Sigmoid colon (tissue), 7 donors: ENCODE measurements around the gene EML6. TPM values are rescaled to one million over a fixed set of nuclear protein-coding genes. Genes with fewer than 3 reads are reported as not detected.
"Not testable (repeated sequence)": the region's sequence is repeated elsewhere in the genome, so short reads cannot be mapped to it uniquely, and the experiment has no call there.

Source experiments
- DNase-seq: peaks from one replicate; pipeline ENCODE4 v3.0.0-alpha.2; 2019
- H3K27ac ChIP-seq, 4 donors: fragments of 200-600 bp; sonication (generic); one replicate each; pipeline ENCODE4 v1.5.1; 2016 to 2019; ENCODE audit warnings: mild to moderate bottlenecking in 1 of 4
- H3K27me3 ChIP-seq, 3 donors: fragments of 200-600 bp; sonication (generic); one replicate each; pipeline ENCODE4 v1.5.1; 2019; ENCODE audit warnings: mild to moderate bottlenecking in 1 of 3
- H3K36me3 ChIP-seq, 4 donors: fragments of 200-600 bp; sonication (generic); one replicate each; pipeline ENCODE4 v1.5.1; 2016 to 2019
- H3K4me1 ChIP-seq, 4 donors: fragments of 200-600 bp; sonication (generic); one replicate each; pipeline ENCODE4 v1.5.1; 2017 to 2019
- H3K4me3 ChIP-seq, 4 donors: fragments of 200-600 bp; sonication (generic); one replicate each; pipeline ENCODE4 v1.5.1; 2017 to 2019; ENCODE audit warnings: mild to moderate bottlenecking in 2 of 4, moderate library complexity in 1 of 4
- H3K9me3 ChIP-seq, 4 donors: fragments of 200-600 bp in 3 of 4; sonication (generic) in 3 of 4; one replicate each; pipeline versions ENCODE4 v1.5.1 to v1.6.1; 2013 to 2019
- CTCF ChIP-seq, 4 experiments: fragments of 450-650 bp in 3 of 4; fragments of 200-600 bp in 1 of 4; IDR thresholded peaks; one replicate each; pipeline ENCODE4 v1.5.1; 2016 to 2019; ENCODE audit warnings: antibody characterized with exemption in 4 of 4, mild to moderate bottlenecking in 3 of 4, moderate library complexity in 2 of 4
- EP300 ChIP-seq, 4 donors: sonication (generic); formaldehyde crosslinking; IDR thresholded peaks; one replicate each; pipeline ENCODE4 v1.6.1; 2017; ENCODE audit warnings: antibody characterized with exemption in 4 of 4
- POLR2A ChIP-seq, 2 donors: fragments of 450-650 bp; IDR thresholded peaks; one replicate each; pipeline ENCODE4 v1.6.1; 2016; ENCODE audit warnings: antibody characterized with exemption in 2 of 2, mild to moderate bottlenecking in 2 of 2, moderate library complexity in 2 of 2
- POLR2AphosphoS5 ChIP-seq, 4 donors: sonication (generic); formaldehyde crosslinking; IDR thresholded peaks; one replicate each; pipeline ENCODE4 v1.6.1; 2017; ENCODE audit warnings: antibody characterized with exemption in 4 of 4
- WGBS, 2 donors: extraction: QIAGEN DNeasy Blood & Tissue Kit; methylation state at CpG; one replicate each; pipeline ENCODE4 v1.1.7; 2013; 5-methylcytosine and 5-hydroxymethylcytosine counted together
- intact Hi-C: fragments of 100-400 bp; cut with DNase I; formaldehyde crosslinking; loops from one replicate; pipeline ENCODE4 v1.15.1; 2023
- polyA plus RNA-seq, 3 donors: library from polyadenylated mRNA; stranded (reverse); fragments of 200-250 nt; gene quantifications; one replicate each; pipeline ENCODE4 v1.2.3, GENCODE V29; 2013
- total RNA-seq, 4 donors: library from RNA; depleted of rRNA; stranded (reverse); fragments of >200 nt; gene quantifications; one replicate each; pipeline ENCODE4 v1.1.0, GENCODE V29; 2016
- donor health status: healthy with polysubstance abuse.
- donor health status: Bipolar disorder and iron deficiency.
- donor health status: healthy.

EML6 gene
- total and polyA plus RNA-seq, 7 donors = 0.46 to 2.2 (median 1.2) TPM

GRCh38 chr2:54871457-54872107 lies 148.1 kb downstream of the EML6 start:
- Histone ChIP-seq H3K27me3 (no peaks in the 10 kb centered on the region), H3K36me3 (no peaks in the 10 kb centered on the region), H3K4me1 (no peaks in the 10 kb centered on the region), H3K4me3 (no peak overlapping the region), H3K9me3 (no peaks in the 10 kb centered on the region), H3K27ac (no peak overlapping the region)
- TF ChIP-seq POLR2AphosphoS5 (IDR thresholded peaks at IDR 0.05) = no peak
- no peak for TF ChIP-seq CTCF (IDR thresholded peaks at IDR 0.05)
- no peak for TF ChIP-seq POLR2A (IDR thresholded peaks at IDR 0.05)
- no peak for TF ChIP-seq EP300 (IDR thresholded peaks at IDR 0.05)
- intact Hi-C loops = no loop called here
- no peak for DNase-seq
- 80 to 88% methylated on average over 13 of the region's 13 CpGs for WGBS, 2 donors

GRCh38 chr2:54872780-54873179 lies 149.3 kb downstream of the EML6 start:
- DNase-seq = no peak
- WGBS, 2 donors = 47 to 76% methylated on average over 3 of the region's 3 CpGs
- intact Hi-C loops = no loop called here
- H3K4me3 ChIP-seq = no peak overlapping the region
- no peaks in the 10 kb centered on the region for H3K27me3 ChIP-seq
- H3K9me3 ChIP-seq = no peaks in the 10 kb centered on the region
- H3K36me3 ChIP-seq = no peaks in the 10 kb centered on the region
- TF ChIP-seq POLR2AphosphoS5 (IDR thresholded peaks at IDR 0.05) (no peak), EP300 (IDR thresholded peaks at IDR 0.05) (no peak), CTCF (IDR thresholded peaks at IDR 0.05) (no peak), POLR2A (IDR thresholded peaks at IDR 0.05) (no peak)
- H3K27ac ChIP-seq = no peak overlapping the region
- no peaks in the 10 kb centered on the region for H3K4me1 ChIP-seq

DNA sequence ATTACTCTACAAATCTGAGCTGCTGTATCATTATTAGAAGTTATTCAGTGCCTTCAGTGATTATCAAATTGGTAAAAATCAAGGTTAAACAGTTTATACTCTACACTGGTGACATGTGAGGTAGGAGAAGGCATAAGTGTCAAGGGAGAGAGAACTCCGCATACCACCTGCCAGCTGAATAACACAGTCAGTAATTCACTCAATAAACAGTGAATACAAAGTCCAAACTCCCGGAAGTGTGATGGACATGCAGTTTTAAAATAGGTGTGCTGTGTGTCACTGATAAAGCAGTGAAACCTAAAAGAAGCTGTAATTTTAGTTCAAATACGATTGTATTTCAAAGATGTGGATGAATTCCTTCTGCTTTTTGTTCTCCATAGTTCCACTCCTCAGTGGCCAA lies 149.8 kb downstream of the EML6 start:
- intact Hi-C loops, DNase-seq: not testable (repeated sequence)
- WGBS, 2 donors = 16 to 69% methylated on average over 3 of the region's 3 CpGs

GRCh38 chr2:54876764-54877163 lies 153.3 kb downstream of the EML6 start:
- DNase-seq = no peak
- WGBS, 2 donors = 98 to 100% methylated on average over 1 of the region's 1 CpG
- TF ChIP-seq EP300 (IDR thresholded peaks at IDR 0.05) (no peak), POLR2A (IDR thresholded peaks at IDR 0.05) (no peak), POLR2AphosphoS5 (IDR thresholded peaks at IDR 0.05) (no peak), CTCF (IDR thresholded peaks at IDR 0.05) (no peak)

More for the DNA sequence above, 149.8 kb downstream of the EML6 start:
- H3K4me3 ChIP-seq, H3K9me3 ChIP-seq, H3K27me3 ChIP-seq, H3K27ac ChIP-seq, H3K36me3 ChIP-seq, H3K4me1 ChIP-seq: not testable (repeated sequence)

DNA sequence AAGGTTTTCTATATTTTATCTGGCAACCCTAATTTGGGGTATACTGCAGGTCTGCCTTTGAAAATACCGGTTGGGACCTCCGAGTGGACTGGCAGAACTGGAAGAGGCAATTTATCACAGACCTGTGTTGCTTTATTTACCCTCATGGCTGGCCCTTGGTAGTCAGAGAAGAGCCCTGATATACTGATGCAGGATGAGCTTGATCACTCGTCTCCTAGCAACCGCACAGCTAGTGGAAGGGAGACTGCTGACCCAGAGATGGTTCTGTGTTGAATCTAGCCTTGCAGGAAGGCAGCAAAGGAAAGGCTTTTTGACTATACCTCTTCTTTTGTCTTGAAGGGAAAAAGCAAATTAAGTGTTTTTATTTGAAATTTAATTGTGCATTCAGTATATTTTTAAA lies 154.7 kb downstream of the EML6 start:
- H3K4me3 ChIP-seq = no peak overlapping the region
- no peaks in the 10 kb centered on the region for H3K27me3 ChIP-seq
- no peaks in the 10 kb centered on the region for H3K4me1 ChIP-seq
- DNase-seq = no peak
- WGBS, 2 donors = 92 to 94% methylated on average over 4 of the region's 4 CpGs
- no peaks in the 10 kb centered on the region for H3K36me3 ChIP-seq
- intact Hi-C loops = no loop called here
- no peak overlapping the region for H3K27ac ChIP-seq
- TF ChIP-seq CTCF (IDR thresholded peaks at IDR 0.05) (no peak), POLR2AphosphoS5 (IDR thresholded peaks at IDR 0.05) (no peak), EP300 (IDR thresholded peaks at IDR 0.05) (no peak), POLR2A (IDR thresholded peaks at IDR 0.05) (no peak)
- no peaks in the 10 kb centered on the region for H3K9me3 ChIP-seq

More at GRCh38 chr2:54876764-54877163, 153.3 kb downstream of the EML6 start:
- H3K4me1 ChIP-seq = no peaks in the 10 kb centered on the region
- no peaks in the 10 kb centered on the region for H3K36me3 ChIP-seq
- H3K27me3 ChIP-seq = no peaks in the 10 kb centered on the region
- no peak overlapping the region for H3K4me3 ChIP-seq
- intact Hi-C loops = no loop called here
- no peaks in the 10 kb centered on the region for H3K9me3 ChIP-seq
- no peak overlapping the region for H3K27ac ChIP-seq
